EL (cell line): ENCODE measurements around the gene KRT33A.

Experiments used
- DNase-seq: peaks from one replicate; pipeline ENCODE4 v3.0.0-alpha.2; 2016

Gene KRT33A

GRCh38 chr17:41327411-41328120 lies 23.1 kb downstream of the KRT33A start:
- no peak for DNase-seq

GRCh38 chr17:41326173-41327145 lies 24.2 kb downstream of the KRT33A start:
- no peak for DNase-seq

GRCh38 chr17:41325611-41326010 lies 25.0 kb downstream of the KRT33A start:
- no peak for DNase-seq

DNA sequence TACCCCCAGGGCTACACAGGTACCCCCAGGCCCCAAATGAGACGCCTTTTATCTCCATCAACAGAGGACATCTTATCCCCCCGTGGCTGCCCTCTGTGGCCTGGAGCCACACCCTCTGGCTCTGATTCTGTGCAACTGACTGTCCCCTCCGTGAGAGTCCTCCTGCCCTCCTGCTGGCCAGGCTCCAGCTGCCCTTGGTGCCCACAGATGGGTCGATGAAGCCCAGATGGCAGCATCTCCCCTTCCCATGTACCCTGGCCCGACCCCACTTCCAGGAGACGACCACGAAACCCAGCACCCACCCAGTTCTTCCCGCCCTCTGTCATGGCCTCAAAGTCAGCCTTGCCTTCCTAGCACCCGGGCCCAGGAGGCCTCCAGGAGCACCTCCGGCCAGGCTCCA lies 25.5 kb downstream of the KRT33A start:
- no peak for DNase-seq

- peak; percentile 21 for DNase-seq
These were observed 26.2 kb downstream of the KRT33A start for GRCh38 chr17:41324180-41325075.

DNA sequence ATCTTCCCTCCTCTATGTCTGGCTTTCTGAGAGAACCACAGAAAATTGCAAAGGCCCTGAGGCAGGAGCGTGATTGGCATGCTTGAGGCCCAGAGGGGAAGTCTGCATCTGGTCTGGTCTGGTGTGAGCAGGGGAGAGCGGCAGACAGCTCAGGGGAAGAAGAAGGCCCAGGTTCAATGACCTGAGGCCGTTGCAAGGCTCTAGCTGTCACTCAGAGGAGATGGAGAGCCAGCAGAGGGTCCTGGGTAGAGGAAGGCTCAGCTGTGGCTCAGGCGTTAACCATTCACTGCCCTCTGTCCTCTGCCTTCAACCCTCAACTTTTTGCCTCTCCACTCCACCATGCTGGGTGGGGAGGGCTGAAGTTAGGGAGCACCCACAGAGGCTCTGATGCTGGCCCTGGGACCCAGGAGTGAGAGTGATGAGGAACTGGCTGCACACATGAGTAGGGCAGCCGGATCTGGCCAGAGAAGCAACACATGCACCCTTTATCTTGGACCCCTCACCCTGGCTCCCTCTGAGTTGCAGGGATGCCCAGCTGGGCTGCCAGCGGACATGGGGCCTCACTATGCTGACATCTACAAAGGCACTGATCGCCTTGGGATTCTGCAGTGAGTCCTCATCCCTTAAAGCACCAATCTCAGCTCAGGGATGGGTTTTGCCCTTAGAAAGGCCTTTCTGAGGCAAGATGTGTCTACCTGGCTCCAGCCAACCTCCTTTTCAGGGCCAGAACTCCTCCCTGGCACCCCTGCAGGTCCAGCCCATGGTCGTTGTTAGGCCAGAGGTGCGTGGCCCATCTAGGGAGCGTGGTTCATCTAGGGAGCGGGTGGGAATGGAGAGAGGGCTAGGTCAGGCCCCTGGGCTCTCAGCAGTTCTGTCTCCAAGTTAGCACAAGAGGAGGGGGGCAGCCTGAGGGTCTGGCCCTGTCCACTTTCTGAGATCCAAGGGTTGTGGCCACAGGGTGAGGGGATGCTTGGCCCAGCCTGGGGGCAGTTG lies 27.4 kb downstream of the KRT33A start:
- DNase-seq: peak; percentile 12

- peak; percentile 75 for DNase-seq
These were observed 28.3 kb downstream of the KRT33A start for GRCh38 chr17:41322094-41322902.

GRCh38 chr17:41318231-41318630 lies 32.4 kb downstream of the KRT33A start:
- DNase-seq: no peak

DNA sequence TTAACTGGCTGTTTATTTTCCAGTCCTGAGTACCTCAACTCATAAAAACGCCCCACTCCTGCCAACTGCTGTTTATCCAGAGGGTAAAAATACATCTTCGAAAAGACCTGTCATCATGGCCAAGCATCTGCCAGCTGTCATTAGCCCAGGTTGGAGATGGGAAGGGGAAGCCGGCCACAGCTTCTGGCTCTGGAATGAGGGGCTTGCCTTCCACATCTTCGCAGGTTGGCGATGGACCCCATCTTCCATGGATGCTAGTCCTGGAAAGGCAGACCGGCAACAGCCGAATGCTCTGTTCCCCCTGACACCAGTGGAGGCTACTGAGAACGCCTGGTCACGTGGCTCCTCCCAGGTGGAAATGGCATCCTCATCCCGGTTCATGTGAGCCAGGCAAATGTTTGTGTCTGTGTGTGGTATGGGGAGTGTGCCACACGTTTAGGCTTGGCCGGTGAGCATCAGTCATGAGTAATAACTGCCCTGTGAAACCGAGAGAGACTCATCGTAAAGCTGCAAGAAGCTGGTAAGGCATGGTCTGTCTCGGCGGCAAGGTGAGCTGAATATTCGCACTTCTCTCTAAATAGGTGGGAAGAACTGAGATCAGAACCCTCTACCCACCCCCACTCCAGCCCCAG lies 34.7 kb downstream of the KRT33A start:
- no peak for DNase-seq

GRCh38 chr17:41315204-41315794 lies 35.3 kb downstream of the KRT33A start, which contains the start of gene KRTAP17-1:
Gene KRTAP17-1, minus strand, starts transcription at chr17:41315710. Its CDS starts 60 bp downstream, at chr17:41315650.
- DNase-seq: no peak

DNA sequence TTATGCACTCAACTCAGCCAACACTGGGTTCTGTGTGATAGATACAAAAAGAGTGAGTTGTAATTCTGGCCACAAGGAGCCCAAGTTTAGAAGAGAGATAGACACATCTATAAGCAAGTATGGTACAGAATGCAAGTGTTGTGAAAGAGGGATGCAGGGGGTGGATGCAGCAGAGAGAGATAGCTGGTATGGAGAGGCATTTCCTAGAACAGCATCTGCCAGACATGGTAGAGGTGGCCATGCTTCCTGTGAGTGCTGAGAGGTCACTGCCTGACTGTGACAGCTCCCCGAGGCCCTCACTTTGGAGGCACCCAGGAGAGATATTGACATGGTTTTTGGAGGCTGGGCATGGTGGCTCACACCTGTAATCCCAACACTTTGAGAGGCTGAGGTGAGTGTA lies 39.5 kb downstream of the KRT33A start:
- no peak for DNase-seq

GRCh38 chr17:41308918-41309359 lies 41.7 kb downstream of the KRT33A start, which contains the start of gene KRTAP16-1:
Gene KRTAP16-1, minus strand, starts transcription at chr17:41309309. Its CDS starts 56 bp downstream, at chr17:41309253.
- no peak for DNase-seq

- no peak for DNase-seq
These were observed 42.2 kb downstream of the KRT33A start for GRCh38 chr17:41308251-41308917.

GRCh38 chr17:41307647-41308046 lies 43.0 kb downstream of the KRT33A start:
- DNase-seq: no peak

- no peak for DNase-seq
These were observed 46.5 kb downstream of the KRT33A start for GRCh38 chr17:41304091-41304490.

GRCh38 chr17:41302981-41303380 lies 47.6 kb downstream of the KRT33A start:
- DNase-seq: no peak

GRCh38 chr17:41301916-41302901 lies 48.4 kb downstream of the KRT33A start, which contains the start of gene KRTAP29-1:
Gene KRTAP29-1, minus strand, starts transcription at chr17:41302851. Its CDS starts 0 bp downstream, at chr17:41302851.
- DNase-seq: no peak
